CD14-positive monocyte (primary cell): ENCODE data around the gene TPRX2. TPM values are rescaled to one million over a fixed set of nuclear protein-coding genes. Genes with fewer than 3 reads are reported as not detected.

Experiments
- DNase-seq, 3 donors: peaks; one replicate each; pipeline ENCODE4 v3.0.0-alpha.2; 2011 to 2022
- H2AFZ ChIP-seq: 2 replicates; pipeline ENCODE4 v1.6.0; 2012; ENCODE audit warnings: mild to moderate bottlenecking, low read depth, low read length, inconsistent platforms; ENCODE audit not compliant: insufficient read depth, poor library complexity, severe bottlenecking
- H3K27ac ChIP-seq, 2 donors: 1 replicate in 1 of 2; 2 replicates in 1 of 2; pipeline ENCODE4 v1.5.1; 2012 to 2013; ENCODE audit warnings: low read length in 2 of 2, control low read depth in 1 of 2, inconsistent platforms in 1 of 2, low read depth in 1 of 2, mild to moderate bottlenecking in 1 of 2
- H3K27me3 ChIP-seq, 2 donors: one replicate each; pipeline versions ENCODE4 v1.6.0 to v1.6.1; 2011 to 2013; ENCODE audit warnings: low read length in 2 of 2; ENCODE audit not compliant: control insufficient read depth in 2 of 2, insufficient read depth in 2 of 2
- H3K36me3 ChIP-seq, 2 donors: replicated peaks in 1 of 2; 1 replicate in 1 of 2; 2 replicates in 1 of 2; pipeline versions ENCODE4 v1.5.1 to v1.6.1; 2012 to 2013; ENCODE audit warnings: low read length in 2 of 2, control low read depth in 1 of 2, inconsistent platforms in 1 of 2, mild to moderate bottlenecking in 1 of 2; ENCODE audit not compliant: insufficient read depth in 2 of 2, control insufficient read depth in 1 of 2
- H3K4me1 ChIP-seq, 2 donors: 1 replicate in 1 of 2; 2 replicates in 1 of 2; pipeline versions ENCODE4 v1.5.1 to v1.6.1; 2012 to 2013; ENCODE audit warnings: low read length in 2 of 2, control low read depth in 1 of 2, inconsistent platforms in 1 of 2, mild to moderate bottlenecking in 1 of 2, moderate library complexity in 1 of 2; ENCODE audit not compliant: insufficient read depth in 2 of 2, control insufficient read depth in 1 of 2
- H3K4me2 ChIP-seq: replicated peaks from 2 replicates; pipeline ENCODE3; 2012; ENCODE audit warnings: low read length, moderate library complexity, mild to moderate bottlenecking; ENCODE audit not compliant: poor library complexity, severe bottlenecking; ENCODE audit errors: extremely low read depth
- H3K4me3 ChIP-seq, 3 experiments: fragments of 200-600 bp in 1 of 3; sonication (generic) in 1 of 3; replicated peaks in 1 of 3; 1 replicate in 2 of 3; 2 replicates in 1 of 3; pipeline ENCODE4 v1.5.1; 2011 to 2013; ENCODE audit warnings: low read length in 3 of 3, mild to moderate bottlenecking in 3 of 3, control low read depth in 2 of 3, low read depth in 2 of 3, inconsistent platforms in 1 of 3, moderate library complexity in 1 of 3
- H3K79me2 ChIP-seq: 2 replicates; pipeline ENCODE4 v1.6.0; 2012; ENCODE audit warnings: mild to moderate bottlenecking, control low read depth, inconsistent platforms, low read length, moderate library complexity; ENCODE audit not compliant: insufficient read depth
- H3K9ac ChIP-seq: 2 replicates; pipeline ENCODE4 v1.6.0; 2017; ENCODE audit warnings: low read length, mild to moderate bottlenecking; ENCODE audit not compliant: insufficient read depth, poor library complexity, severe bottlenecking
- H3K9me3 ChIP-seq, 2 donors: replicated peaks in 1 of 2; 1 replicate in 1 of 2; 2 replicates in 1 of 2; pipeline versions ENCODE4 v1.5.1 to v1.6.1; 2012 to 2013; ENCODE audit warnings: low read length in 2 of 2, control low read depth in 1 of 2; ENCODE audit not compliant: control insufficient read depth in 1 of 2, insufficient read depth in 1 of 2
- H4K20me1 ChIP-seq: 2 replicates; pipeline ENCODE4 v1.6.0; 2012; ENCODE audit warnings: mild to moderate bottlenecking, low read length, control low read depth, moderate library complexity; ENCODE audit not compliant: insufficient read depth
- H3K27ac Mint-ChIP-seq, 7 donors: one replicate each; pipeline ENCODE4 v1.8.0; 2020; ENCODE audit warnings: mild to moderate bottlenecking in 7 of 7, mixed read lengths in 7 of 7, moderate library complexity in 6 of 7, inconsistent platforms in 2 of 7
- H3K27me3 Mint-ChIP-seq, 3 donors: one replicate each; pipeline ENCODE4 v1.8.0; 2021 to 2022; ENCODE audit warnings: low read depth in 3 of 3, mild to moderate bottlenecking in 3 of 3, mixed read lengths in 3 of 3, moderate library complexity in 3 of 3, inconsistent platforms in 1 of 3
- H3K36me3 Mint-ChIP-seq, 2 donors: one replicate each; pipeline ENCODE4 v1.8.0; 2020; ENCODE audit warnings: mixed read lengths in 2 of 2, inconsistent platforms in 1 of 2, mild to moderate bottlenecking in 1 of 2
- H3K4me1 Mint-ChIP-seq: one replicate; pipeline ENCODE4 v1.8.0; 2020; ENCODE audit warnings: mild to moderate bottlenecking, mixed read lengths
- H3K4me3 Mint-ChIP-seq, 2 donors: one replicate each; pipeline ENCODE4 v1.8.0; 2020; ENCODE audit warnings: mild to moderate bottlenecking in 2 of 2, mixed read lengths in 2 of 2, moderate library complexity in 1 of 2
- H3K9me3 Mint-ChIP-seq, 7 donors: one replicate each; pipeline ENCODE4 v1.8.0; 2020 to 2022; ENCODE audit warnings: mixed read lengths in 7 of 7, mild to moderate bottlenecking in 6 of 7, moderate library complexity in 6 of 7, inconsistent platforms in 2 of 7
- WGBS: methylation state at CpG from one replicate; pipeline ENCODE4 v1.1.5; 2013; ENCODE audit warnings: missing lambda C conversion rate; ENCODE audit not compliant: insufficient coverage; 5-methylcytosine and 5-hydroxymethylcytosine counted together
- intact Hi-C, 2 donors: fragments of 100-400 bp; cut with micrococcal nuclease; formaldehyde crosslinking; loops; one replicate each; pipeline versions ENCODE4 v1.15.0 to v1.15.1; 2023
- polyA plus RNA-seq, 3 donors: library from polyadenylated mRNA; depleted of rRNA in 1 of 3; unstranded in 2 of 3; stranded (reverse) in 1 of 3; fragments of 300-500 nt in 2 of 3; fragments of >200 nt in 1 of 3; fragmentation: Illumina TruSeq in 2 of 3; gene quantifications; 1 replicate in 2 of 3; 2 replicates in 1 of 3; pipeline ENCODE4 v1.2.3, GENCODE V29; 2012 to 2021
- TF ChIP-seq, protein P1 (sequence below): fragments of 200-600 bp; IDR thresholded peaks from one replicate; pipeline ENCODE4 v1.8.0; 2022; ENCODE audit warnings: antibody characterized with exemption, mild to moderate bottlenecking

Gene TPRX2
- polyA plus RNA-seq, 3 donors, result not detected

DNA sequence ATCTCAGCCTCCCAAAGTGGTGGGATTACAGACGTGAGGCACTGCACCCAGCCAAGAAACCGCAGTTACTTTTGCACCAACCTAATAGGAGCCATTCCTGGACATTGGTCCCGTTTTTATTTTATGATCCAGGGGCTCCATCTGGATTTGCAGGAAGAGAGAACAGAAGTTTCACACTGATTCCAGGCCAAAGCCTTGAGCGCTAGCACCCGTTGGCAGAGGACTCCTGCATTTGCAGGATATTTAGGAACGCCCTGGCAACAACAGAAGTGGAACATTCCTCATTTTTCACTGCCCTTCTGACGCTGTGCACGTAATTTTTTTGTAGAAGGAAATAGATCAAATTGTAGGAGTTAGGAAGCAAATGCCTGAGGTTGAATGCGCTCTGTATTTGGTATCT lies 38.8 kb downstream of the TPRX2 start:
- TF ChIP-seq, protein P1, sequence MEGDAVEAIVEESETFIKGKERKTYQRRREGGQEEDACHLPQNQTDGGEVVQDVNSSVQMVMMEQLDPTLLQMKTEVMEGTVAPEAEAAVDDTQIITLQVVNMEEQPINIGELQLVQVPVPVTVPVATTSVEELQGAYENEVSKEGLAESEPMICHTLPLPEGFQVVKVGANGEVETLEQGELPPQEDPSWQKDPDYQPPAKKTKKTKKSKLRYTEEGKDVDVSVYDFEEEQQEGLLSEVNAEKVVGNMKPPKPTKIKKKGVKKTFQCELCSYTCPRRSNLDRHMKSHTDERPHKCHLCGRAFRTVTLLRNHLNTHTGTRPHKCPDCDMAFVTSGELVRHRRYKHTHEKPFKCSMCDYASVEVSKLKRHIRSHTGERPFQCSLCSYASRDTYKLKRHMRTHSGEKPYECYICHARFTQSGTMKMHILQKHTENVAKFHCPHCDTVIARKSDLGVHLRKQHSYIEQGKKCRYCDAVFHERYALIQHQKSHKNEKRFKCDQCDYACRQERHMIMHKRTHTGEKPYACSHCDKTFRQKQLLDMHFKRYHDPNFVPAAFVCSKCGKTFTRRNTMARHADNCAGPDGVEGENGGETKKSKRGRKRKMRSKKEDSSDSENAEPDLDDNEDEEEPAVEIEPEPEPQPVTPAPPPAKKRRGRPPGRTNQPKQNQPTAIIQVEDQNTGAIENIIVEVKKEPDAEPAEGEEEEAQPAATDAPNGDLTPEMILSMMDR, result no peak
- no peak for DNase-seq
- no peaks in the 10 kb centered on the region for H3K4me1 ChIP-seq
- intact Hi-C loops, result no loop called here
- H3K4me3 ChIP-seq, result no peak overlapping the region
- no peaks in the 10 kb centered on the region for H4K20me1 ChIP-seq
- no peaks in the 10 kb centered on the region for H3K36me3 ChIP-seq
- 68% methylated on average over 6 of the region's 9 CpGs for WGBS
- Mint-ChIP-seq H3K4me3 (no peak overlapping the region), H3K36me3 (no peaks in the 10 kb centered on the region), H3K9me3 (peaks cover 0 to 30% (median 12%) of the 10 kb centered on the region in 7 donors), H3K27me3 (peaks cover 0 to 2% (median 0%) of the 10 kb centered on the region in 3 donors), H3K4me1 (no peaks in the 10 kb centered on the region), H3K27ac (no peak overlapping the region)
- no peaks in the 10 kb centered on the region for H3K27me3 ChIP-seq
- H3K9ac ChIP-seq, result no peak overlapping the region
- H3K27ac ChIP-seq, result no peak overlapping the region
- peaks cover 0 to 8% of the 10 kb centered on the region in 2 donors for H3K9me3 ChIP-seq
- no peak overlapping the region for H2AFZ ChIP-seq
- H3K79me2 ChIP-seq, result no peaks in the 10 kb centered on the region
- no peak overlapping the region for H3K4me2 ChIP-seq

- no peaks in the 10 kb centered on the region for H3K36me3 ChIP-seq
- Mint-ChIP-seq H3K27ac (no peak overlapping the region), H3K27me3 (peaks cover 0 to 2% (median 1%) of the 10 kb centered on the region in 3 donors), H3K9me3 (peaks cover 0 to 18% (median 9%) of the 10 kb centered on the region in 7 donors), H3K4me3 (no peak overlapping the region), H3K4me1 (no peaks in the 10 kb centered on the region), H3K36me3 (no peaks in the 10 kb centered on the region)
- no peak overlapping the region for H3K4me3 ChIP-seq
- 89% methylated on average over 5 of the region's 8 CpGs for WGBS
- H3K9me3 ChIP-seq, result peaks cover 0 to 5% of the 10 kb centered on the region in 2 donors
- no peaks in the 10 kb centered on the region for H4K20me1 ChIP-seq
- no peak overlapping the region for H2AFZ ChIP-seq
- no peak overlapping the region for H3K9ac ChIP-seq
- DNase-seq, result no peak
- H3K27me3 ChIP-seq, result no peaks in the 10 kb centered on the region
- no peaks in the 10 kb centered on the region for H3K79me2 ChIP-seq
- H3K27ac ChIP-seq, result no peak overlapping the region
- TF ChIP-seq, protein P1, result no peak
- no peak overlapping the region for H3K4me2 ChIP-seq
- intact Hi-C loops, result no loop called here
- no peaks in the 10 kb centered on the region for H3K4me1 ChIP-seq
Observed at GRCh38 chr19:47899335-47899734, 40.3 kb downstream of the TPRX2 start.
